GM18502 (cell line): ENCODE data around the gene C14orf132.
"Not testable (repeated sequence)": the region's sequence is repeated elsewhere in the genome, so short reads cannot be mapped to it uniquely, and the experiment has no call there.

Experiments
- ATAC-seq: cut with Tn5 transposase; IDR thresholded peaks from one replicate; pipeline ENCODE4 v1.9.1; 2021; ENCODE audit warnings: mild to moderate bottlenecking; ENCODE audit not compliant: unreplicated experiment, poor library complexity

C14orf132 gene

DNA sequence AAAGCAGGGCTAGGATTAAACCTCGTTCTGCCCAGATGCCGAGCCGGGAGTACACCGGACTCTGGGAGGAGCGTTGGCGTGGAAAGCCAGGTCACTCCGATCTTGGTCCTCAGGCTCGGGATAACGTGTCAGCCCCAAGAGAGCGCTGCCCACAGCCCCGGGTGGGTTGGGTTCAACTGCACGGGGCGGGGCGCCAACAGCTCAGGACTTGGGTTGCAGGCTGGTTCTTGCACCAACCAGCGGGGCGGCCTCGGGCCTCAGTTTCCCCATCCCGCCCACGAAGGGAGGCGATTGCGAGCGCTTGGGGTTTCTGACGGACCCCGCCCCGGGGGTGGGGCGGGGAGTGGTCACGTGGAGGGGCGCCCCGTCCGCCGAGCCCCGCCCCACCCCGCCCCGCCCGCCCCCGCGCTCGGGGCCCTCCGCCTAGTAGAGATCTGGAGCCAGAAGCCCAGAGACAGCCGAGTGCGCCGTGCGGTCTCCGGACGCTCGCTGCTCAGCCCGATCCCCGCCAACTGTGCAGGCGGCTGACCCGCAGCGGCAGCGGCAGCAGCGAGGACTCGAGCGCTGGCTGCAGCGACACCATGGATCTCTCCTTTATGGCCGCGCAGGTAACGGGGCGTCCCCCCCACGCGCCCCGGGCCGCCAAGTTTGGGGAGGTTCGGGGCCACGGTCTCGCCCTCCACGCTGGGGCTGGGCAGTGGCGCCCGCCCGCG, at the start of gene C14orf132:
C14orf132 (plus strand) TSS at position 443 of the 713 bp plus-strand sequence; CDS start at position 582, 139 bp downstream.
- ATAC-seq, result peak; percentile 70

DNA sequence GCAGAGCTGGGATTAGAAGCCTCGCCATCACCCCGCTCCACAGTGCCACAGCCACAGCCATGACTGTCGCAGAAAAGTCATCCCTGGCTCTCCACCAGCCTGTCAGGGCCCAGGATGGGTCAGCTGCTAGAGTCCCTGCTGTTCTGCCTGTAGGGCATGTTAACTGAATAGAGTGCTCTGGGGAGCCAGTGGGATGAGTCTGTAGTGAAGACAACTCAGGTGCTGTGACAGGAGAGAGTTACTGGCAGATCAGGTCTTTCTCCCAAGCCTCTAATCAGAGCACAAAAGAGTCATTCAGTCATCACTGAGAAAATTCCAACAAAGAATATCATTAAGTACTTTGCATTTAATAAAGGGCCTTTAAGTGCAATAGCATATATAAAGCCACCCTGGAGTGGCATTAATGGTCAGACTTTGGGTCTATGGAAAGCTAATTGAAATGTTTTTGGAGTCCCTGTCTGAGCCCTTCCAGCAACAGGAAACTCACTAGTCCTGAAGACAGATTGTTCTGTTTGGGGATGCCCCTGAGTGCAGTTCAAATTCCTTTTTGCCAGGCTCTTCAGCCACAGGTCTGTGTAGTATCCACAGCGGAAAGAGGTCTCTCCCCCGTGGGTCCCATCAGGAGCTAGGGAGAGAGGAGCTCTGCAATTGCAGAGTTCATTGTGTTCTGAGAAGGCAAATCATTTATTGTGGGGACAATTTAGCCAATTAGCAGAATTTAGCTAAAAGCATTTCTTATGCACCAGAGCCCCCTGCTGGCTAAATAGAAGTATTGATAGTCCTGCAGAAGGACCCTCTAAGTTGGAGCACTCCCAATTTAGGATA, 45.2 kb upstream of the C14orf132 start:
- no peak for ATAC-seq

DNA sequence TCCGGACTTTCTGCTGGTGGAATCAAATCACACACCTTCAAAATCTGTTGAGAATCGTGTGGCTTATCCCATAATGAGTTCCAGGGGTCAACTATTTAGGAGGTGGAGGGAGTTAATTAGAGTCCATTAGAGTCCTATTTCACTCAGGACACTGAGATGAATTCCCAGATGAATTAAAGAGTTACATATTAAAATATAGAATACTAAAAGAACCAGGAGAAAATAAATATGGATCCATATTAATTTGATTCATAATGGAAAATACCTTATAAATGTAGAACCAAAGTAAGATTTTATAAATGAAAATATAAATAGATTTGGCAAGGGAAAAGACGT, 44.6 kb upstream of the C14orf132 start:
- ATAC-seq, result no peak

DNA sequence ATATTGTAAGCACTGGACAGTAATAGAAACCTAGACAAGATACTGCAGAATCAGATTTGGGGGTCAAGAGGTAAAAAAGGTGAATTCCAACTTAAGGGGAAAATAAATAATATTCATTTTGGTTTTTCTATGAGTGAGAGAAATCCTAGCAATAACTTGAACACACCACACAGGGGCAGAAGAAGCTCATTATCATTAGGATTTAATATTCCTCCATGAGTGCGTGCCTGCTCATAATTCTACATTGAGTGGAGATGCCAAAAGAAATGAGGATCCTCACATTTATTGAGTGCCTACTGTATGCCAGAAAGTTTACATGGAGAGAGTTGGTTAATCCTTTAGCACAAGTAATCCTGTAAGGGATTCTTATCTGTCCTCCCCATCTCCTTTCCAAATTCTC, 40.5 kb upstream of the C14orf132 start:
- ATAC-seq, result no peak

DNA sequence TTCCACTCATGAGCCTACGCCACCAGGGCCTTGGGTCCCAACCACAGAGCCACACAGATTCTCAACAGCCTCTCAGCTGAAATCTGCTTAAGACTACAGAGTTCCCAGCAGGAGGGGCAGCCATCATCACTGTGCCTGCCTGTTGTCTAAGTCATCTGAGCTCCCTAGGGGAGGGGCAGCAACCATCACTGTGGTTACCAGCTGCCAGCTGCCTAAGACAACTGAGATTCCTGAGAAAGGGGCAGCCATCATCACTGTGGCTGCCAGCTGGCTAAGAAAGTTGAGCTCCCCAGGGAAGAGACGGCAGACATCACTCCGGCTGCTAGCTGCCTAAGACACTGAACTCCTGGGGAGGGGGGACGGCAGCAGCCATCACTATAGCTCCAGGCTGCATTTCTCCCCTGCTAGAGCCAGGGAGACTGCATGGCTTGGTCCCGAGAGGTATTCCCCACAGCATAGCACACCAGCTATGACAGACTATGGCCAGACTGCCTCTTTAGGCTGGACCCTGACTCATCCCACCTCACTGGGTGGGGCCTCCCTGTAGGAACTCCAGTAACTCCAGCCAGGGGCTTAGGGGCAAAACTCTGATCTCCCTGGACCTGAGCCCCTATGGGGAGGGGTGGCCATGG, 37.2 kb upstream of the C14orf132 start:
- no peak for ATAC-seq

DNA sequence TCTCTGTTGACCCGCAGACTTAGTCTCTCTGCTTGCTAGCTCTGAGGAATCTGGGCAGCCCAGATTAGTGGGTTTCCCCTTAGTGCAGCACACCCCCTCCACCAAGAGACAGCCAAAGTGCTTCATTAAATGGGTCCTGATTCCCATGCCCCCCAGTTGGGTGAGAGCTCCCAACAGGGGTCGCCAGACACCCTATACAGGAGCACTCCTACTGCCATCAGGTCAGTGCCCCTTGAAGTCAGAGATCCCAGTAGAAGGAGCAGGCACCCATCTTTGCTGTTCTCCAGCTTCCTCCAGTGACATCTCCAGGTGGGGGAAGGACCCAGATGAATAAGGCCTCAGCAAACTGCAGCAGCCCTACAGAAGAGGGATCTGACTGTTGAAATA, 36.7 kb upstream of the C14orf132 start:
- no peak for ATAC-seq

DNA sequence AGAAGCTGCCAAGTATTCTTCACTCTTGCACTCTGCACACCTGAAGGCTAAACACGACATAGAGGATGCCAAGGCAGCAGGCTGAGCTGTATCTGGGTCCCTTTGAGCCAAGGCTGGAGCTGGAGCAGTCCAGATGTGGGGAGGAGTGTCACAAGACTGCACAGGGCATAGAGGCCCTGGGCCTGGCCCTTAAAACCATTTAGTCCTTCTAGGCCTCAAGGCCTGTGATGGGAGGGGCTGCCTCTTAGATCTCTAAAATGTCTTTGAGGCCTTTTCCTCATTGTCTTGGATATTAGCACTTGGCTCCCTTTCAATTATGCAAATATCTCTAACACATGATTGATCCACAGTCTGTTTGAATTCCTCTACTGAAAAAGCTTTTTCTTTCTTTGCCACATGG, 28.0 kb upstream of the C14orf132 start:
- no peak for ATAC-seq

DNA sequence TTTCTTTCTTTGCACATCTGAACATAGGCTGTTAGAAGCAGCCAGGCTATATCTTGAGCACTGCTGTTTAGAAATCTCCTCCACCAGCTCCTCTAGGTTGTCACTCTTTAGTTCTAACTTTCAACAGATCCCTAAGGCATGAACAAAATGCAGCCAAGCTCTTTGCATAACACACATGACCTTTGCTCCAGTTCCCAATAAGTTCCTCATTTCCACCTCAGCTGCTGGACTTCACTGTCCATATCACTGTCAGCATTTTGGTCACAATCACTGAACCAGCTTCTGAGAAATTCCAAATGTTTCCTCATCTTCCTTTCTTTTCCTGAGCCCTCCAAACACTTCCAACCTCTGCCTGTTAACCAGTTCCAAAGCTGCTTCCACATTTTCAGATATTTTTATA, 27.6 kb upstream of the C14orf132 start:
- no peak for ATAC-seq

DNA sequence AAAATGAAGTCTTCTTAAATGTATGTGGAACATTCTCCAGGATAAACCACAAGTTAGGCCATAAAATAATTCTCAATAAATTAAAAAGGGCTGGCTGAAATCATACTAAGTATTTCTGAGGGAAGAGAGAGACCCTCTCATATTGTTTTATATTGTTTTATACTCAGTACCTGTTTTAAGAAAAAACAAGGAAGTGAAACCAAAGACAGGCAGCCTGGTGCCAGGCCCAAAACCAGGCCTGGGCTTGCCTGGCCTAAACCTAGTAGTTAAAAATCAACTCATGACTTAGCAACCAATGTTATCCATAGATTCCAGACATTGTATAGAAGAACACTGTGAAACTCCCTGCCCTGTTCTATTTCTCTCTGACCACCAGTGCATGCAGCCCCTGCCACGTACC, 26.4 kb upstream of the C14orf132 start:
- not testable (repeated sequence) for ATAC-seq

DNA sequence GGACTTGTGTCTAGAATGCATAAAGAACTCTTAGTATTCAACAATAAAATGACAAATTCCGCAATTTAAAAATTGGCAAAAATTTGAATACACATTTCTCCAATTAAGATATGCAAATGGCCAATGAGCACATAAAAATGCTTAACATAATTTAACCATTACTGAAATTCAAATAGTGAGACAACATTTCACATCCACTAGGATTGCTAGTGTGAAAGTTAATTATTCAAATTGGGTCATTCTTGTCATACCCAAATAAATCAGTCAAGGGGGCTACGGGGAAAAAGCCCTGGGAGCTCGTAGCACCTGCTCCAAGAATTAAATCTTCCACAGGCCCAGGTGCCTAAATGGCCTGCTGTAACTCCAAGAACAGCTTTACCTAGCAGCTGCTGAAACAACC, 25.0 kb upstream of the C14orf132 start:
- no peak for ATAC-seq

DNA sequence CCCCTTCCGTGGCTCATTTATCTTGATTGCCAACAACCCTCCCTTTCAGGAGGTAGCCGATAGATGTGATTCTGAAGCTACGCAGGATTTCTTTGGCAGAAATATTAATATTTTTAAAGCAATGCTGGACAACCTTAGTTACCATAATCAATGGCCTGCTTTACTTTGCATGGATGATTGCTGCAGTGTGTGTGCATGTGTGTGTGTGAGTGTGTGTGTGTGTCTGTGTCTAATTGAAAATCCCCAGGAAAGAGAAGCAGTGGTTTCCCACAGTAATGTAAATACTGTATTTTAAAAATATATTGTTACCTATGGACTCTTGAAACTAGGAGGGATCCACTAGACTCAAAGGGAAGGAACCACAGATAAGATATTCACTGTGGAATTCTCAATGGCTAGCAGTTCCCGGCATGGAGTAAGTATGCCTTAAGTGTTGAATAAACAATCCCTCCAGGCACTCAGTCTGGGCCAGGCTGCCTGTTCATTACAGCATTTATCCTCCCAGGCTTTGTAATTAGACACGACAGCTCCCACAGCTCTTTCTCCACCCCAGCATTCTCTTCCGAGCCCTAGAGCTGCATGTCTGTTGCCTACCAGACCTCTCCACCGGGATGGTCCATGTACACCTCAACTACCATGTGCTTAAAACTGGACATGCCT, 22.5 kb upstream of the C14orf132 start:
- ATAC-seq, result no peak

DNA sequence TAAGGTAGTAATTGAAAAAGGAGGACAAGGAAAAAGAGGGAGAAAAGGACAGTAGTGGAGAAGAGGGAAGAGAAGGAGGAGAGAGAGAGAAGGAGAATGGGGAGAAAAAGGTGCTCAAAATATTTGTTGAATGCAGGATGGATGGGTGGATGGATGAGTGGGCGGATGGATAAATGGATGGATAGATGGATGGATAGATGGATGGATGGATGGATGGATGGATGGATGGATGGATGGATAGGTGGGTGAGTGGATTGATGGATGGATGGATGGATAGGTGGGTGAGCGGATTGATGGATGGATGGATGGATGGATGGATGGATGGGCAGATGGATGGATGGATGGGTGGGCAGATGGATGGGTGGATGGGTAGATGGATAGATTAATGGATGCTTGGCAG, 21.3 kb upstream of the C14orf132 start:
- no peak for ATAC-seq

DNA sequence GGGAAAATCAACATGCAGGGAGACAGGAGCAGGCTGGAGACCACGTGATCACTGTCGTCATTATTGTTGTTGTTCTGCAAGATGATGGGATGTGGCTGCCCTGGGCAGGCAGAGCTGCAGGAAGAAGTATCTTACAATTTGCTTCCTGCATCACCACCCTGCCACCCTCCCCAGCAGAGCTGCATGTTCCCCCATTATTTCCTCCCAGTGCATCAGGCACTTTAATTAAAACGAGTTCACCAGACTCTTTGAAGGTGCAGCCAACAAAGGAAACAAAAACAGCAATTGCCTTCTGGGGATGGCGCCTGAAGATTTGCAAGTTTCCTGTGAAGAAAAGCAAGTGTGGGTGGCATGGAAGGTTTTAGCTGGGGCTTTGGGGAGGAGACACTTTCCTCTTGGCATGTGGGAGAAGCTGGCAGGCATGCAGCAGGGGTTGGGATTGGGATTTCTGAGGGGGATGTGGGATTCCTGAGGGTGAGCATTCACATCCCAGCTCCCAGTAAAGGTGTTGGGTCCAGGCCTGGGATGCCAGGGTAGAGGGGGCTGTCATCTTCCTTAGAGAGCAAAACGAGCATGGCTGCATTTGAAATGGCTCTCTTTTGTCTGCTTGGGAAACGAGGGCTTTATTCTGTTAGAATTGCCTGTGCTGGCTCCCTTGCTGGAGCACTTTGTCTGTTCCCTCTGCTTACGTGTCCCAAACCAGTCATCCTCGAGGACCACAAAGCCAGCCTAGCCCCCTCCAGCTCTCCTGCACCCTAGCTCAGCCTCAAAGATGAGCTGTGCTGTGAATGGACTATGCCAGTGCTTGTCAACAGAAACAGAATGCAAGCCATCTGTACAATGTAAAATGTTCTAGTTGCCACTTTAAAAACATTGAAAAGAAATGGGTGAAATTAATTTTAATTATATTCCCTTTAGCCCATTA, 11.5 kb upstream of the C14orf132 start:
- ATAC-seq, result no peak

DNA sequence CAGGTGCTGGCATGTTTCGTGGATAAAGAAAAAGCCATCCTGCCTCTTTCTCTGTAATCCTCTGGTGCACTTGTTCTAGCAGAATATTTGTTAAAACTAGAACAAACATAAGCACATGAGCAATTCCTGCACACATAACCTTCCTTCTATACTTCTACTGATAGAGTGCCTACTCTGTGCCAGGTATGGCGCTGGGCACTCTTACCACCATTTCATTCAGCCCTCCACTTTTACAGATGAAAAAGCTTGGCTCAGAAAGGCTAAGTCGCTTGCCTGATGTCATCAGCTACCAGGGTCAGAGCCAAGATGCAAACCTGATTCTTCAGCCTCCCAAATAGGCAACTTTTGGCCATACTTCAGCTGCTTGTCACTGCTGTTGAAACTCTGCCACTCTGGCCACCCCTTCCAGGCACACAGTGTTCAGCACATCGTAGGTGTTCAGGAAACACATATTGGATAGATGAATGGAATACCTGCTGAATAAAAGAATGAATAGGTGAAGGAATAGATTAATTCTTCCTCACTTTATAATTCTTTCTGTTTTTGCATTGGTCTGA, 10.0 kb upstream of the C14orf132 start:
- ATAC-seq, result no peak

DNA sequence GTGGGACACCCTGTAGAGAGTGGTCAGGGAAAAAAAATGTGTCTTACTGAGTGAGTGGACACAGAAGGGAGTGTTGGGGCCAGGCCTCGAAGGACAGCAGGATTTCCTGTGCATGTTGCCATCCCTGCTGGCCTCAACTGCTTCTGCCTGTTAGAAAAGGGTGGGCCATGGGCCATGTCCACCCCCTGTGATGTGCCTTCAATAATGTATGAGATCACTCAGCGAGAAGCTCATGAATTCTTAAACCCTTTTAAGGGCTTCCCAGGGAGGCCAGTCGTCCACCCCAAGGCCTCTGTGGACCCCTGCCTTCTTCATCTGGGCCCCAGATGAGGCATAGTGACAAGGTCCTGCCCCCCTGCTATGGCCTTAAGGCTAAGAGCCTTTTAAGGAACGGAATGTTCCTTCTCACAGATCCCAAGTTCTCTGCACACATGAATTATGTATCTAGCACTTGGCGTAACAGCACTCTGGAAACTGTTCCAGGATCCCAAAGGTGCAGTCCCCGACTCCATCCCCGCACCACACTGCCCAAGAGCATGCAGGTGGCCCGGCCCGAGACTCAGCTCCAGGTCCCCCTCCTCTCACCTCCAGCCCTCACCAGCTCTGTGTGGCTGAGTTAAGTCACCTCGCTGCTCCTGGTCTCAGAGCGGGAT, 8.9 kb upstream of the C14orf132 start:
- ATAC-seq, result no peak

DNA sequence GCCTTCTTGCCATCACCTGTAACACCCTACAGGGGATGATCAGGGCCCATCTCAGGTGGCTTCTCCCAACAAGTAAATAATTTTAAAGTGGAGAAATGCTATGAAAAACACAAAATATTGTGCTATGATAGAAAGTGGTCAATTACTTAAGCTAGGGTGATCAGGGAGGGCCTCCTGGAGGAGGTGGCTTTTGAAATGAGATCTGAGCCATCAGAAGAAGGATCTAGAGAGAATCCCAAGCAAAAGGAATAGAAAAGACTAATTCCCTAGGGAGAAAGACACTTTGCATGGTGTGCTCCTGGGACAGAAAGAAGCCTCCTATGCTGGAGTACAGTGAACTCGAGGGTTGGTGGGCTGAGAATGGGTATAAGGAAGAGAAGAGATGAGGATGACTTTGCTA, 7.5 kb upstream of the C14orf132 start:
- ATAC-seq, result no peak

DNA sequence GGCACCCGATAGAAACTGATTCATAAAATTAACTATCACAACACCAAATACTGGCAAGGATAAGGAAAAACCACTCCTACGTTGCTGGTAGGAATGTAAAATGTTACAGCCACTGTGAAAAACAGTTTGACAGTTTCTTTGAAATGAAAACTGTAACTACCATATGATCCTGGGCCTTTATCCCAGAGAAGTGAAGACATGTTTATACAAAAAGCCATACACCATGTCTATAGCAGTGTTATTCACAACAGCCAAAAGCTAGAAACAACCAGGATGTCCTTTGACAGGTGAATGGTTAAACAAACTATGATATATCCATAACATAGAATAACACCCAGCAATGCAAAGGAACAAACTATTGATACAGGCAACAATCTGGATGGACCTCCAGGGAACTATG, 3.7 kb upstream of the C14orf132 start:
- no peak for ATAC-seq

DNA sequence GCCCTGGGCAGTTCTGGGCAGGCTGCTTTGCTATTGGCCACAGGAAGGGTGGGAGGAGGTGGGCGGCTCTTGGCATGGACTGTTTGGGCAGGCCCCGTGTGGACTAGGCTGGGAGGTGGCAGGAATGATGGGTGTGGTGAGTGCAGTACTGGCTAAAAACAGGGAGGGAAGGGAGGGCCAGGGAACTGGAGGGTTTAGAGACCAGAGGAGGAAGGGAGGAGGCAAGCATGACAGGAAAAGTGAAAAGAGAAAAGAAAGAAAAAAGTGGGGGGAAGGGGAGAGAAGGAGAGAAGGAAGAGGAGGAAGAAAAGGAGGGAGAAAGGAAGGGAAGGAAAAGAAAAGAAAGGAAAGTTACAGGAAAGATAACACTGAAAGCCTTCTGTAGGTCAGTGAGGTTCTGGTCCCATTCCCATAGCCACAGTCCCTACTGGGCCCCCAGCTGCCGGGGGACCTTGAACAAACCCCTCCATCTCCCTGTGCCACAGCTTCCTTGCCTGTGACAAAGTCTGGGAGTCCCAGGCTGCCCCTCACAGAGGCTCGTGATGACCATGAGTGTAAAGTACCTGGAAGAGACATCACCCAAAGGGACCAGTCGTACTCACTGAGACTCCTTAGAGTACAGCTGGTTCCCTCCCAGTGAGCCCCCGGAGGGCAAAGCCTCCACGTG, 1.1 kb upstream of the C14orf132 start:
- no peak for ATAC-seq

DNA sequence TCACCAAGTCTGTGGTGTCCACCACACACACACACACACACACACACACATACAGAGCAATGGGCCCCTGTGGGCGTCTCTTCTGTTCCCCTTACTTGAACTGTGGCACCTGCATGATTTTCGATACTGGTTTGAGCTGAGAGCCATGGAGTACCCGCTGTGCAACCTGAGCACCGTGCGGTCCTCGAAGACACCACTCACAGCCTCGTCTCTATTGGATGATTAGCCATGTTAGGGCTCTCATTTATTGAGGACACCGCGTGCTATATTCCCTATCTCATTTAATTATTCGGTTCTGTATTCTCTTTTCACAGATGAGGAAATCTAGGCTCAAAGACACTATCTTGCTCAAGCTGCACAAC, 623 bp upstream of the C14orf132 start:
- ATAC-seq, result no peak
